GM18502 (cell line): ENCODE data around the gene IYD.
"Not testable (repeated sequence)": the region's sequence is repeated elsewhere in the genome, so short reads cannot be mapped to it uniquely, and the experiment has no call there.

Experiments used
- ATAC-seq: cut with Tn5 transposase; IDR thresholded peaks from one replicate; pipeline ENCODE4 v1.9.1; 2021; ENCODE audit warnings: mild to moderate bottlenecking; ENCODE audit not compliant: unreplicated experiment, poor library complexity

IYD gene

GRCh38 chr6:150349546-150349945, 19.3 kb upstream of the IYD start:
- ATAC-seq, result no peak

DNA sequence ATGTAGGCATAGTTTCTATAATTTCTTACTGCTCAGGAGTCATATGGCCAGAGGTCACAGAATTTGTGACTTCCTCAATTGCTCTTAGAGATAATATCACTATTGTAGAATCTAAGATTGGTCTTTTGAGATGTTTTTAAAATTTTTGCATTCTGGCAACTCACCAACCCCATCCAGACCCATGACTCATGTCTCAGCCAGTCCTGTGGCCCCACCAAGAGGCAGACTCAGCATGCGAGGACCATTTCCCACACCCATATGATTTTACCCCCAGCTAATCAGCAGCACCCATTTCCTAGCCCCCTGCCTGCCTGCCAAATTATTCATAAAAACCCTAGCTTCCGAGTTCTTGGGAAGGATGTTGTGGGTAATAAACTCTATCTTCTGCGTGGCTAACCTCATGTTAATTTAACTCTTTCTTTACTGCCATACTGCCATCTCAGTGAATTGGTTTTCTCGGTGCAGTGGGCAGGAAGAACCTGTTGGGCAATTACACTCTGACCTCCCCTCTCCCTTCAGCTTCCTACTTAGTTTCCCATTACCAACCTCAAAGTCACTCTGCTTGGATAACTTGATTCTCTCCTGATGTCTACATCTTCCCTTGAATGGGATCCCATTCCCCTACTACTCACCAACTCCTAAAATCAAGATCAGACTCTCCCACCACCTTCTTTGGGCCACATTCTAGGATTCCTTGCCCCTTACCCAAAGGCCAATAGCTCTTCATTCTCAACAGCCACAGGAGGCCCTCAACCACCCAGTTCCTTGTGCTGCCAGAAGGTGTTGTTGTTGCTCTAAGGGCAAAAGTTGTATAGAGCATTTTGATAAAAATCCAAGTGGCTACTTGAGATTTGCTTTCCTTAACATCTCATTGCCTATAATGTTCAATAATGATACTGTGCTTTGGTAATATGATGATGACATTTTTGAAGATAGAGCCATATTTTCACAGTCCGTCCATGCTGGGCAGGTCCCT, 16.2 kb upstream of the IYD start:
- ATAC-seq, result no peak

- no peak for ATAC-seq
Measured at GRCh38 chr6:150353445-150353844, 15.4 kb upstream of the IYD start.

GRCh38 chr6:150354754-150355571, 13.8 kb upstream of the IYD start:
- no peak for ATAC-seq

- ATAC-seq, result no peak
Measured at GRCh38 chr6:150355932-150356331, 12.9 kb upstream of the IYD start.

GRCh38 chr6:150361876-150362275, 6.9 kb upstream of the IYD start:
- no peak for ATAC-seq

DNA sequence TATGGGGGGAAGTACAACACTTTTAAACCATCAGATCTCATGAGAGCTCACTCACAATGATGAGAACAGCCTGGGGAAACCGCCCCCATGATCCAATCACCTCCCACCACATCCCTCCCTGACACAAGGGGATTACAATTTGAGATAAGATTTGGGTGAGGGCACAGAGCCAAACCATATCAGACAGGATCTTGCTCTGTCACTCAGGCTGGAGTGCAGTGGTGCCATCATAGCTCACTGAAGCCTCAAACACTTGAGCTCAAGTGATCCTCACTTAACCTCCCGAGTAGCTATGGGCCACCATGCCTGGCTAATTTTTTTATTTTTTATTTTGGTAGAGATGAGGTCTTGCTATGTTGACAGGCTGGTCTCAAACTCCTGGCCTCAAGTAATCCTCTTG, 5.1 kb upstream of the IYD start:
- no peak for ATAC-seq

- no peak for ATAC-seq
Measured at GRCh38 chr6:150366118-150366778, 2.6 kb upstream of the IYD start.

DNA sequence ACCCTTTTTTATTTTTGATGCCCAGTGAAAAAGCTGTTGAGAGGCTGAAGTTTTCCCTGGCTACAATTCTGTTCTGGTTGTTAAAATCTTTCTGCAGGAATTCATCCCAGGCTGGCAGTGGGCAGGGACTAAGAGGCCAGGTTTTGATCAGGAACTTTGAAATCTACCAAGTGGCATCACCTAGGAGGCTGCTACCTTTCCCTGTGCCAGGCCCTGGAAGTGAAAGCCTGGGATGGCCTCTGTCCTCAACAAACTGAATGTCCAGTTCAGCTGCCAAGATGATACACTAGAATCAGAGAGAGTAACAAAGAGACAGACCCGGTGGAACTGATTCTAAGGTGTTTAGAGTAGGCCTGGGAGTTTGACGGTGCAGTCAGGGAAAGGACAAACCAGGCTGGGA, 596 bp downstream of the IYD start:
- no peak for ATAC-seq

GRCh38 chr6:150370112-150370511, 1.3 kb downstream of the IYD start:
- no peak for ATAC-seq

GRCh38 chr6:150371356-150371755, 2.5 kb downstream of the IYD start:
- ATAC-seq, result no peak

DNA sequence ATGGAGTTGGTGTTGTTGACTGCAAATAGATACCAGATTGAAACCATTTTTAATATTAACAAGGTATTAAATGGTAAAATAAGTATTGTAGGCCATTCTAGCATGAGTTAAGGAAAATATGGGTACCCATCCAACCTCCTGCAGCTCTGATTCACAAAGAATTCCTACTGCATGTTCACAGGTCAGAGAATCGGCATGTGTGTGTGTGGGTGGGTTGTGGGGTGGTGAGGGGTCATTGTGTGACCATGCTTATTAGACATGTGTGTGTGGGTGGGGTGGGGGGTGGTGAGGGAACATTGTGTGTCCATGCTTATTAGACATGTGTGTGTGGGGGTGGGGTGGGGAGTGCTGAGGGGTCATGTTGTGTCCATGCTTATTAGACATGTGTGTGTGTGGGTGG, 3.2 kb downstream of the IYD start:
- no peak for ATAC-seq

DNA sequence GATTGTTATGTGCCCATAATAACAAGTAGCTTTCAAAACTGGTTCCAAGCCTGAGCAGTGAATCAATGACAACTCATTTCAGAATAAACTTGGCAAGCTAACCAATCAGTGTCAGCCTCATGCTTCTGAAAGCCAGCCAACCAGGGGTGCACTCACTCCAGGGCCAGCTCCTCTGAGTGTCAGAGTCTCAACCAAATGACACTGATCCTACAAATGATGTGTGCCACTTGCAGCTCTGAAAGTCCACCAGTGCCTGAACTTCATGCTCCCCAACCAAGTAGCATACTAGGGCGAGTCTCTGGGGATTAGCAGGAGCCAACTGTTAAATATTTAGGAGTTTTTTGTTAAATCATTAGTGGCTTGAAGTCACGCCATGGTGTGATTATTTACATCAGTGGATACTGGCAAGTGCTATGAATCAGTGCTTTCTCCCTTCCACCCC, 4.5 kb downstream of the IYD start:
- ATAC-seq, result no peak

DNA sequence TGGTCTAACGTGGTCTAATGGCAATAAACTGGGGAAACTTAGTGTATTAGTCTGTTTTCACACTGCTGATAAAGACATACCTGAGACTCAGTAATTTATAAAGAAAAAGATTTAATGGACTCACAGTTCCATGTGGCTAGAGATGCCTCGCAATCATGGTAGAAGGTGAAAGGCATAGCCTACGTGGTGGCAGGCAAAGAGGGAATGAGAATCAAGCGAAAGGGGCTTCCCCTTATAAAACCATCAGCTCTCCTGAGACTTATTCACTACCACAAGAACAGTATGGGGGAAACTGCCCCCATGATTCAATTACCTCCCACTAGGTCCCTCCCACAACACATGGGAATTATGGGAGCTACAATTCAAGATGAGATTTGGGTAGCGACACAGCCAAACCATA, 5.5 kb downstream of the IYD start:
- ATAC-seq, result not testable (repeated sequence)

- ATAC-seq, result no peak
Measured at GRCh38 chr6:150377211-150377781, 8.5 kb downstream of the IYD start.

GRCh38 chr6:150380256-150380655, 11.4 kb downstream of the IYD start:
- ATAC-seq, result no peak

- no peak for ATAC-seq
Measured at GRCh38 chr6:150382171-150382570, 13.4 kb downstream of the IYD start.

DNA sequence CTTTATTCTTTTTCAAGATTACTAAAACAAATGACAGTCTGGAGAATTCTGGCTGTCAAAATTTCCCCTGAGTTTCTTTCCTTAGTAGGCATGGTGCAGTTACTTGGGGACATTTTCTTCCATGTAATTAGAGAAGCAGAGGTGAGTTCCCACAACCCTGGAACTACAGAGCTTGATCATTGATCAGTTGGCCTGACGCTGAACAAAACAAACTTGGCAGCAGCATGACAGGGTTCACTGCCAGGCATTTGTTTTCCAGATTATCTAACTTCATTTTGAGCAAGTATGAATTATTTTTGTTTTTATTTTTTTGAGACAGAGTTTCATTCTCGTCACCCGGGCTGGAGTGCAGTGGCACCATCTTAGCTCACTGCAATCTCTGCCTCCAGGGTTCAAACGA, 22.6 kb downstream of the IYD start:
- ATAC-seq, result no peak

- ATAC-seq, result no peak
Measured at GRCh38 chr6:150391890-150392289, 23.1 kb downstream of the IYD start.

- no peak for ATAC-seq
Measured at GRCh38 chr6:150392452-150393220, 23.8 kb downstream of the IYD start.
